ENCODE data around the gene HOMEZ.
"Not testable (repeated sequence)": the region's sequence is repeated elsewhere in the genome, so short reads cannot be mapped to it uniquely, and the experiment has no call there.

- TF ChIP-seq, protein P1, sequence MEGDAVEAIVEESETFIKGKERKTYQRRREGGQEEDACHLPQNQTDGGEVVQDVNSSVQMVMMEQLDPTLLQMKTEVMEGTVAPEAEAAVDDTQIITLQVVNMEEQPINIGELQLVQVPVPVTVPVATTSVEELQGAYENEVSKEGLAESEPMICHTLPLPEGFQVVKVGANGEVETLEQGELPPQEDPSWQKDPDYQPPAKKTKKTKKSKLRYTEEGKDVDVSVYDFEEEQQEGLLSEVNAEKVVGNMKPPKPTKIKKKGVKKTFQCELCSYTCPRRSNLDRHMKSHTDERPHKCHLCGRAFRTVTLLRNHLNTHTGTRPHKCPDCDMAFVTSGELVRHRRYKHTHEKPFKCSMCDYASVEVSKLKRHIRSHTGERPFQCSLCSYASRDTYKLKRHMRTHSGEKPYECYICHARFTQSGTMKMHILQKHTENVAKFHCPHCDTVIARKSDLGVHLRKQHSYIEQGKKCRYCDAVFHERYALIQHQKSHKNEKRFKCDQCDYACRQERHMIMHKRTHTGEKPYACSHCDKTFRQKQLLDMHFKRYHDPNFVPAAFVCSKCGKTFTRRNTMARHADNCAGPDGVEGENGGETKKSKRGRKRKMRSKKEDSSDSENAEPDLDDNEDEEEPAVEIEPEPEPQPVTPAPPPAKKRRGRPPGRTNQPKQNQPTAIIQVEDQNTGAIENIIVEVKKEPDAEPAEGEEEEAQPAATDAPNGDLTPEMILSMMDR (IDR thresholded peaks at IDR 0.05; ENCODE audit: borderline replicate concordance, extremely low read depth, low read length, poor library complexity, severe bottlenecking): not testable (repeated sequence)
- not testable (repeated sequence) for TF ChIP-seq EZH2 (IDR thresholded peaks at IDR 0.05; ENCODE audit: borderline replicate concordance, low read depth, low read length, severe bottlenecking)
Observed at GRCh38 chr14:23224958-23225357, 61.0 kb downstream of the HOMEZ start.

All from DND-41 (cell line).